GM13976 (cell line): ENCODE results near the gene ARSB.

Source experiments
- DNase-seq: peaks from one replicate; pipeline ENCODE4 v3.0.0; 2012; ENCODE audit warnings: low spot score
- in situ Hi-C: fragments of 300-500 bp; cut with MboI; formaldehyde crosslinking; loops from one replicate; pipeline ENCODE4 v1.12.0; 2022; ENCODE audit warnings: low sequenced_read_pairs, mixed read lengths, inconsistent platforms; ENCODE audit not compliant: unreplicated experiment
- TF ChIP-seq, protein P1 (sequence below): IDR thresholded peaks from 2 replicates; pipeline ENCODE4 v1.5.1; 2012; ENCODE audit warnings: borderline replicate concordance, mild to moderate bottlenecking; ENCODE audit not compliant: insufficient read depth; ENCODE audit errors: extremely low read depth, missing control alignments, control extremely low read depth

Gene ARSB

DNA sequence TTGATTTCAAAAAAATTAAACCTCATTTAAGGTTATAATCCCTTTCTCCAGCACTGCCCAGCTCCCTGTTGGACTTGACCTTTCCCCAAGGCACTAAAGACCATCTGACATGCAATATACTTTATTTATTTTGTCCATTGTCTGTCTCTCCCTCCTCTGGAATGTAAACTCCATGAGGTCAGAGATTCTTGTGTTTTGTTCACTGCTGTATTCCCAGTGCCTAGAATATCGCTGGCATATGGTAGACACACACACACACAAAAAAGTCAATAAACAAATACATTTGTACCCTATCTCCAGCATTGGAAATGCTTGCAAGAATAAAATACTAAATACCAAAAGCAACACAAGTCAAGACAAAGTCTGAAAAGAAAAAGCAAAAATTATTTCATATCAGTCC, 17.3 kb upstream of the ARSB start:
- no peak for DNase-seq
- in situ Hi-C loops: no loop called here
- TF ChIP-seq, protein P1, sequence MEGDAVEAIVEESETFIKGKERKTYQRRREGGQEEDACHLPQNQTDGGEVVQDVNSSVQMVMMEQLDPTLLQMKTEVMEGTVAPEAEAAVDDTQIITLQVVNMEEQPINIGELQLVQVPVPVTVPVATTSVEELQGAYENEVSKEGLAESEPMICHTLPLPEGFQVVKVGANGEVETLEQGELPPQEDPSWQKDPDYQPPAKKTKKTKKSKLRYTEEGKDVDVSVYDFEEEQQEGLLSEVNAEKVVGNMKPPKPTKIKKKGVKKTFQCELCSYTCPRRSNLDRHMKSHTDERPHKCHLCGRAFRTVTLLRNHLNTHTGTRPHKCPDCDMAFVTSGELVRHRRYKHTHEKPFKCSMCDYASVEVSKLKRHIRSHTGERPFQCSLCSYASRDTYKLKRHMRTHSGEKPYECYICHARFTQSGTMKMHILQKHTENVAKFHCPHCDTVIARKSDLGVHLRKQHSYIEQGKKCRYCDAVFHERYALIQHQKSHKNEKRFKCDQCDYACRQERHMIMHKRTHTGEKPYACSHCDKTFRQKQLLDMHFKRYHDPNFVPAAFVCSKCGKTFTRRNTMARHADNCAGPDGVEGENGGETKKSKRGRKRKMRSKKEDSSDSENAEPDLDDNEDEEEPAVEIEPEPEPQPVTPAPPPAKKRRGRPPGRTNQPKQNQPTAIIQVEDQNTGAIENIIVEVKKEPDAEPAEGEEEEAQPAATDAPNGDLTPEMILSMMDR: no peak

DNA sequence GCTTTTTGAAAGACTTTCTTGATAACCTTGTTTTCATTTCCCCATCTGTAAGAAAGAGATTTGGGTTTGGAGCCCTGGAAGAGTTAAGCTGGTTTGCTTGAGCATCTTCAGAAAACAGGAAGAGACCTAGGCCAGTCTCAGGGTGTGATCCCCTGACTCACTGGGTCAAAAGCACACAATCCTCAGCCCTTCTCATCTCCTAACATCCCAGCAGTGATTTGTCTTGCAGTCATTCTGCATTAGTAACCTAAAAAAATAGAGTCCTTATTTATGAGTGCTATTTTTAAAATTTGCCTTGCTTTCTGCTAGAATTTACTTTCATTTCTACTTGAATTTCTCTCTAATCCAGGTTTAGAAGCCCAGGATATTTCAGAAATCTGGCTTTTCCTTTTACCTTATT, 16.4 kb upstream of the ARSB start:
- TF ChIP-seq, protein P1: no peak
- DNase-seq: no peak
- in situ Hi-C loops: no loop called here

DNA sequence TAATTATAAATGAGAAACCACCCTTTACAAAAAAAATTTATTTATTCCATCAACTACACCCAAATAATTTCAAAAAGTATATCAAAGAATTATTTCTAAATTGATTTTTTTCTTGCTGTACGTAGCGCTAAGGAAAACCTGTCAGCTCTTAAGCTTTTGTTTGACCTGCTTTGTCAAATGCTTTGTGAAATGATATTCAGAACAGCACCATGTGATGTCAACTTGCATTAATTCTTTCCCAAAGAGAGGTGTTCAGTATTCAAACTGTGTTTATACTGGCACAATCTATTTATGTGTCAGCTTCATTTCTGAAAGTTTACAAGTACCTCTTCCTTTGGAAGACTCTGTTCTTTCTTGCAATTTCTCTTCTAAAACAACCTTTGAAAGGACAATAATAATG, 12.0 kb upstream of the ARSB start:
- in situ Hi-C loops: no loop called here
- TF ChIP-seq, protein P1: no peak
- DNase-seq: no peak

DNA sequence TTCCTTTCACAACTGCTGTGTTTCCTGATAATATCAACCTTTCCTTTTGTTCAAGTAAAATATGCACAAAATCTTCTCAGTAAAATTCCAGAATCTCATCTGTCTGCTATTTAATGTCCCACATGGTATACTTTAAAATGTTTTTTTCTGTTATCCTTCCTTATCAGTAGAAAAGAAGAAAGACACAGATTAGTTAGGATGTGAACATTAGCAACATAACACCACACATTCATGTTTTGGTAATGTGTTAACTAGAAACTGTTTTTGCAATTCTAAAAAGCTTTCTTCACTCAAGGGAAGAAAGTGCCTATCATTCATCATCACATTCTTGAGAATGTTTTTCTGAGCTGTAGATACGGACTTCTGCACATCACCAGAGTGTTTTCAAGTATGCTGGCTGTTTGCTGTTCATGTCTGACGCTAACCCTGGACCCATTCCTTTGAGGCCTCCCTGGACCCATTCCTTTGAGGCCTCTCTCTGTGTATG, 10.5 kb upstream of the ARSB start:
- TF ChIP-seq, protein P1: no peak
- DNase-seq: no peak
- in situ Hi-C loops: no loop called here

DNA sequence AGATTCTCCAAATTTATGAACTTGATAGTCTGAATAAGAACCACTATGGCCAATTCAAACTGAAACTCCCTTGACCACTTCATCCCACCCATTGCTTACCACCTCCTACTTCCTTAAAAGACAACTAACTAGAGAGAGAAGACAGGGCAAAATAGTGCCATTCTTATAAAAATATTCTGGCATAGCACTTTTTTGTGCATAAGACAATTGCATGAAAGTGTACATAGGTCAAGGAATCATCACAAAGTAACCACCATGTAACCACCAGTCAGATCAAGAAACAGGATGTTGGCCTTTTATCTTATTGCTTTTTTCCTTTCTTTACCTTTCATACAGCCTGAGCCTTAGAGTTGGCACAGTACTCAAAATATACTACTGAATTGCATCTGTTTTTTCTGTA, 8.1 kb upstream of the ARSB start:
- no peak for DNase-seq
- TF ChIP-seq, protein P1: no peak
- in situ Hi-C loops: no loop called here

DNA sequence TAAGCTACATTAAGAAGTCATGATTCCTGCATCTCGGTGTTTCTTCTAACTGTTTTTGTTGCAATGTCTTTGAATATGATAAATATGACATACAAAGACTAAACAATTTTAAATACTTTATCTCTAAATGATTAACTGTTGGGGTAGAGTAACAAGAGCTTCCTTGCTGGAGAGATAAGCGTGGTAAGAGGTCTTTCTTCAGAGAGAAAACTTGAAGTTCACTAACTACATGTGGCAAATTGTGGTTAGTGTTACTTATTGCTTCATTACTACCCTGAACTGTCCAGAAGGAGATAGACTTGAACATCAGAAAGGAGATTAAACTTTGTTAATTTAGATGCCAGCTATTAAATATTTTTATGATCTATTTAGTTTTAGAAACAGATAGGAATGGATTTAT, 7.0 kb upstream of the ARSB start:
- in situ Hi-C loops: no loop called here
- DNase-seq: no peak
- TF ChIP-seq, protein P1: no peak

DNA sequence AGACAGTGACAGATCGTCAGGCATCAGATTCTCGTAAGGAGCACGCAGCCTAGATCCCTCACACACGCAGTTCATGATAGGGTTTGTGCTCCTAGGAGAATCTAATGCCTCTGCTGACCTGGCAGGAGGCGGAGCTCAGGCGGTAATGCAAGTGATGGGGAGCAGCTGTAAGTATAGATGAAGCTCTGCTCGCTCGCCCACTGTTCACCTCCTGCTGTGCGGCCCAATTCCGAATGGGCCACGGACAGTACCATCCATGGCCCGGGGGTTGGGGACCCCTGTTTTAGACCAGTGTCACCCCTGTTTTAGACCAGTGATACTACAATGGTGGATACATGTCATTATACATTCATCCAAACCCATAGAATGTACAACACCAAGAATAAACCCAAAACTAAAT, 4.0 kb upstream of the ARSB start:
- in situ Hi-C loops: no loop called here
- TF ChIP-seq, protein P1: no peak
- no peak for DNase-seq
